GM20000 (cell line): ENCODE results near the gene DENND2C.

ENCODE experiments used
- DNase-seq: peaks from one replicate; pipeline ENCODE4 v3.0.0; 2012; ENCODE audit warnings: low spot score
- CTCF ChIP-seq: IDR thresholded peaks from 2 replicates; pipeline ENCODE4 v1.5.1; 2012; ENCODE audit warnings: mild to moderate bottlenecking, control low read depth; ENCODE audit errors: extremely low read depth, missing control alignments

The DENND2C gene

GRCh38 chr1:114609026-114609425, 60.8 kb downstream of the DENND2C start:
- no peak for TF ChIP-seq CTCF
- DNase-seq: no peak

- DNase-seq: no peak
- no peak for TF ChIP-seq CTCF
Observed at GRCh38 chr1:114607223-114607622, 62.6 kb downstream of the DENND2C start.

- TF ChIP-seq CTCF: no peak
- DNase-seq: no peak
Observed at GRCh38 chr1:114597949-114598348, 71.9 kb downstream of the DENND2C start.

GRCh38 chr1:114595602-114596001, 74.2 kb downstream of the DENND2C start:
- TF ChIP-seq CTCF: no peak

GRCh38 chr1:114594046-114594445, 75.8 kb downstream of the DENND2C start:
- no peak for DNase-seq
- no peak for TF ChIP-seq CTCF

More at GRCh38 chr1:114595602-114596001, 74.2 kb downstream of the DENND2C start:
- DNase-seq: no peak

GRCh38 chr1:114589122-114589521, 80.7 kb downstream of the DENND2C start:
- DNase-seq: no peak
- TF ChIP-seq CTCF: no peak

- DNase-seq: no peak
- no peak for TF ChIP-seq CTCF
Observed at GRCh38 chr1:114588196-114588689, 81.6 kb downstream of the DENND2C start.
